ENCODE results near the gene ARHGAP44. TPM values are rescaled to one million over a fixed set of nuclear protein-coding genes. Genes with fewer than 3 reads are reported as not detected.
A peak's percentile ranks its signal among the peaks of the same experiment; 100 is the strongest.

The ARHGAP44 gene
- total and polyA plus RNA-seq, 2 of the 13 experiments (the other 11 are each of a cell fraction or from before 2014, with no cell fraction given) = 0.79 to 3.1 TPM

DNA sequence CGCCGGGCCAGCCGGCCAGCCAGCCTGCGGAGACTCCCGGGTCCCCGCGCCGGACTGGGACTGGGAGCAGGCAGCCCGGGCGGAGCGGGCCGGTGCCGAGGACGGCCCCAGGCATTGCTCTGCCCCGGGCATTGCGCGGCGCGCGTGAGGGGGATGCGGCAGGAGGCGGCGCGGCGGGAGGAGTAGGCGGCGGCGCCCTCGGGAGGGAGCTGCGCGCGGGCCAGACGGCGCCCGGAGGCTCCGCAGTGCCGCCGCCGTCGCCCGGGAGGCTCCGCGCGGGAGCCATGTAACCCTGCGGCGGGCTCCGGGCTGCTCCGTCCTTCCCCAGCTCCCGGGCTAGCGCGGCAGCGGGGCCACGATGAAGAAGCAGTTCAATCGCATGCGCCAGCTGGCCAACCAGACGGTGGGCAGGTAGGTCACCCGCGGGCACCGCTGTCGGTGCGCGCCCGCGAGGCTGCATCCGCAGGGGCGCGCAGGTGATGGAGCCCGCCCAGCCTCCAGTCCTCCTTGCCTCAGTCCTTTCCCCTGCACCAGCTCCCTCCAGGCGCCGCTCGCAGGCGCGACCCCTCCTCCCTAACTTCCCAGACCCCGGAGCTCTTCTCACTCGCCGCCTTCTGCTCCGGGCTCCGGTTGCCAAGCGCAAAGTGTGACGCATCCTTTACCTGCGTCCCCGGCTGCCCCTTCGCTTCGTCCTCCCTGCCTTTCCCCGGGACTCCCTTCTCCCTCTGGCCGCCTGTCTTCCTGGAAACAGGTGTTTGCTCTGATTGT is at the start of gene ARHGAP44 (continued):
- peak; percentile 82 for TF ChIP-seq ZFY (CRISPR knock-in tag; IDR thresholded peaks at IDR 0.05)
- peak; percentile 98 for TF ChIP-seq ZNF777 (CRISPR knock-in tag; IDR thresholded peaks at IDR 0.05)
- peak; percentile 58; the same call in 1 of the 2 replicates for TF ChIP-seq RBFOX2 (IDR thresholded peaks at IDR 0.05; ENCODE audit: low read depth, low read length)
- TF ChIP-seq, protein P1, sequence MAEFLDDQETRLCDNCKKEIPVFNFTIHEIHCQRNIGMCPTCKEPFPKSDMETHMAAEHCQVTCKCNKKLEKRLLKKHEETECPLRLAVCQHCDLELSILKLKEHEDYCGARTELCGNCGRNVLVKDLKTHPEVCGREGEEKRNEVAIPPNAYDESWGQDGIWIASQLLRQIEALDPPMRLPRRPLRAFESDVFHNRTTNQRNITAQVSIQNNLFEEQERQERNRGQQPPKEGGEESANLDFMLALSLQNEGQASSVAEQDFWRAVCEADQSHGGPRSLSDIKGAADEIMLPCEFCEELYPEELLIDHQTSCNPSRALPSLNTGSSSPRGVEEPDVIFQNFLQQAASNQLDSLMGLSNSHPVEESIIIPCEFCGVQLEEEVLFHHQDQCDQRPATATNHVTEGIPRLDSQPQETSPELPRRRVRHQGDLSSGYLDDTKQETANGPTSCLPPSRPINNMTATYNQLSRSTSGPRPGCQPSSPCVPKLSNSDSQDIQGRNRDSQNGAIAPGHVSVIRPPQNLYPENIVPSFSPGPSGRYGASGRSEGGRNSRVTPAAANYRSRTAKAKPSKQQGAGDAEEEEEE (CRISPR knock-in tag; IDR thresholded peaks at IDR 0.05; ENCODE audit: borderline replicate concordance) = no peak
- no peak for TF ChIP-seq ZNF879 (CRISPR knock-in tag; IDR thresholded peaks at IDR 0.05)
- TF ChIP-seq, protein P2, sequence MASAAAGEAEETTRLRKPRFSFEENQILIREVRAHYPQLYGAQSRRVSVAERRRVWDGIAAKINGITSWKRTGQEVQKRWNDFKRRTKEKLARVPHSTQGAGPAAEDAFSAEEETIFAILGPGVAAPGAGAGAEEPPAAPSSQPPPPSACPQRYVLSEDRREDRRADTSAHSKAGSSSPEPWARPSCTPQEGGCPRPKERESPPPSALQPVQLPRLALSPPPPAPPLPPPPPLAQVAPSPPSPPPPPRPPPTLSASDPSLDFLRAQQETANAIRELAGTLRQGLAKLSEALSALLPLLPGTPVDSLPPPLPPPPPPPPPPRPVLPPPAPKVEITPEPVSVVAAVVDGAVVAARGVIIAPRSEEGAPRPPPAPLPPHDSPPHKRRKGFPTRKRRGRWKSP (CRISPR knock-in tag; IDR thresholded peaks at IDR 0.05) = 0 out of 2 replicates have a peak, but pooled peaks have one; percentile 22
- 0 out of 2 replicates have a peak, but pooled peaks have one; percentile 11 for TF ChIP-seq HES4 (CRISPR knock-in tag; IDR thresholded peaks at IDR 0.05; ENCODE audit: borderline replicate concordance)
- TF ChIP-seq SMAD9 (CRISPR knock-in tag; IDR thresholded peaks at IDR 0.05) = no peak
- TF ChIP-seq ZNF225 (CRISPR knock-in tag; IDR thresholded peaks at IDR 0.05) = 0 out of 2 replicates have a peak, but pooled peaks have one; percentile 12
- 0 out of 2 replicates have a peak, but pooled peaks have one; percentile 60 for TF ChIP-seq CHCHD3 (CRISPR knock-in tag; IDR thresholded peaks at IDR 0.05)
- no peak for TF ChIP-seq HNF4G (IDR thresholded peaks at IDR 0.05; ENCODE audit: borderline replicate concordance, low read depth, low read length)
- no peak for TF ChIP-seq HNF4G (CRISPR knock-in tag; IDR thresholded peaks at IDR 0.05; ENCODE audit: borderline replicate concordance, low read depth)
- peak; percentile 44; the same call in 1 of the 2 replicates for TF ChIP-seq PHF8 (CRISPR knock-in tag; IDR thresholded peaks at IDR 0.05)
- TF ChIP-seq, protein P3, sequence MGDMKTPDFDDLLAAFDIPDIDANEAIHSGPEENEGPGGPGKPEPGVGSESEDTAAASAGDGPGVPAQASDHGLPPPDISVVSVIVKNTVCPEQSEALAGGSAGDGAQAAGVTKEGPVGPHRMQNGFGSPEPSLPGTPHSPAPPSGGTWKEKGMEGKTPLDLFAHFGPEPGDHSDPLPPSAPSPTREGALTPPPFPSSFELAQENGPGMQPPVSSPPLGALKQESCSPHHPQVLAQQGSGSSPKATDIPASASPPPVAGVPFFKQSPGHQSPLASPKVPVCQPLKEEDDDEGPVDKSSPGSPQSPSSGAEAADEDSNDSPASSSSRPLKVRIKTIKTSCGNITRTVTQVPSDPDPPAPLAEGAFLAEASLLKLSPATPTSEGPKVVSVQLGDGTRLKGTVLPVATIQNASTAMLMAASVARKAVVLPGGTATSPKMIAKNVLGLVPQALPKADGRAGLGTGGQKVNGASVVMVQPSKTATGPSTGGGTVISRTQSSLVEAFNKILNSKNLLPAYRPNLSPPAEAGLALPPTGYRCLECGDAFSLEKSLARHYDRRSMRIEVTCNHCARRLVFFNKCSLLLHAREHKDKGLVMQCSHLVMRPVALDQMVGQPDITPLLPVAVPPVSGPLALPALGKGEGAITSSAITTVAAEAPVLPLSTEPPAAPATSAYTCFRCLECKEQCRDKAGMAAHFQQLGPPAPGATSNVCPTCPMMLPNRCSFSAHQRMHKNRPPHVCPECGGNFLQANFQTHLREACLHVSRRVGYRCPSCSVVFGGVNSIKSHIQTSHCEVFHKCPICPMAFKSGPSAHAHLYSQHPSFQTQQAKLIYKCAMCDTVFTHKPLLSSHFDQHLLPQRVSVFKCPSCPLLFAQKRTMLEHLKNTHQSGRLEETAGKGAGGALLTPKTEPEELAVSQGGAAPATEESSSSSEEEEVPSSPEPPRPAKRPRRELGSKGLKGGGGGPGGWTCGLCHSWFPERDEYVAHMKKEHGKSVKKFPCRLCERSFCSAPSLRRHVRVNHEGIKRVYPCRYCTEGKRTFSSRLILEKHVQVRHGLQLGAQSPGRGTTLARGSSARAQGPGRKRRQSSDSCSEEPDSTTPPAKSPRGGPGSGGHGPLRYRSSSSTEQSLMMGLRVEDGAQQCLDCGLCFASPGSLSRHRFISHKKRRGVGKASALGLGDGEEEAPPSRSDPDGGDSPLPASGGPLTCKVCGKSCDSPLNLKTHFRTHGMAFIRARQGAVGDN (CRISPR knock-in tag; IDR thresholded peaks at IDR 0.05) = peak; percentile 66
- TF ChIP-seq GZF1 (CRISPR knock-in tag; IDR thresholded peaks at IDR 0.05) = no peak
- TF ChIP-seq YEATS2 (CRISPR knock-in tag; IDR thresholded peaks at IDR 0.05; ENCODE audit: borderline replicate concordance) = 0 out of 2 replicates have a peak, but pooled peaks have one; percentile 32
- no peak for TF ChIP-seq ZNF816 (CRISPR knock-in tag; IDR thresholded peaks at IDR 0.05; ENCODE audit: borderline replicate concordance)
- TF ChIP-seq RXRA (CRISPR knock-in tag; IDR thresholded peaks at IDR 0.05) = 0 out of 2 replicates have a peak, but pooled peaks have one; percentile 28
- peak; percentile 38; the same call in 1 of the 2 replicates for TF ChIP-seq KDM2A (CRISPR knock-in tag; IDR thresholded peaks at IDR 0.05; ENCODE audit: borderline replicate concordance, low read depth)
- TF ChIP-seq, protein P4, sequence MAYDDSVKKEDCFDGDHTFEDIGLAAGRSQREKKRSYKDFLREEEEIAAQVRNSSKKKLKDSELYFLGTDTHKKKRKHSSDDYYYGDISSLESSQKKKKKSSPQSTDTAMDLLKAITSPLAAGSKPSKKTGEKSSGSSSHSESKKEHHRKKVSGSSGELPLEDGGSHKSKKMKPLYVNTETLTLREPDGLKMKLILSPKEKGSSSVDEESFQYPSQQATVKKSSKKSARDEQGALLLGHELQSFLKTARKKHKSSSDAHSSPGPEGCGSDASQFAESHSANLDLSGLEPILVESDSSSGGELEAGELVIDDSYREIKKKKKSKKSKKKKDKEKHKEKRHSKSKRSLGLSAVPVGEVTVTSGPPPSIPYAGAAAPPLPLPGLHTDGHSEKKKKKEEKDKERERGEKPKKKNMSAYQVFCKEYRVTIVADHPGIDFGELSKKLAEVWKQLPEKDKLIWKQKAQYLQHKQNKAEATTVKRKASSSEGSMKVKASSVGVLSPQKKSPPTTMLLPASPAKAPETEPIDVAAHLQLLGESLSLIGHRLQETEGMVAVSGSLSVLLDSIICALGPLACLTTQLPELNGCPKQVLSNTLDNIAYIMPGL (CRISPR knock-in tag; IDR thresholded peaks at IDR 0.05; ENCODE audit: borderline replicate concordance in 1 of 2, low read depth in 1 of 2) = 0 out of 4 replicates have a peak, but pooled peaks of 1 of the 2 experiments have one; percentile 8

All from HepG2 (cell line).